DND-41 (cell line): Measurements from ENCODE around the gene SLC25A10.

Experiments used
- CTCF ChIP-seq: IDR thresholded peaks from 2 replicates; pipeline ENCODE4 v1.5.1; 2012; ENCODE audit warnings: borderline replicate concordance, low read length, moderate library complexity, mild to moderate bottlenecking; ENCODE audit not compliant: poor library complexity, severe bottlenecking; ENCODE audit errors: extremely low read depth
- EZH2 ChIP-seq: IDR thresholded peaks from 3 replicates; pipeline ENCODE4 v1.6.1; 2012; ENCODE audit warnings: borderline replicate concordance, low read depth, mild to moderate bottlenecking, moderate library complexity, low read length, inconsistent platforms; ENCODE audit not compliant: severe bottlenecking

- TF ChIP-seq CTCF (no peak), EZH2 (no peak)
Measured at GRCh38 chr17:81717766-81718089, 5.6 kb downstream of the SLC25A10 start.
